Ovary (tissue), 9 donors: ENCODE results near the gene NRXN3. TPM values are rescaled to one million over a fixed set of nuclear protein-coding genes. Genes with fewer than 3 reads are reported as not detected.

Source experiments
- DNase-seq, 5 donors: peaks; one replicate each; pipeline ENCODE4 v3.0.0-alpha.2; 2019 to 2020
- H3K27ac ChIP-seq, 2 donors: fragments of 200-600 bp; one replicate each; pipeline versions ENCODE4 v1.5.1 to v1.8.0; 2019 to 2022
- H3K27me3 ChIP-seq: fragments of 200-600 bp; one replicate; pipeline ENCODE4 v1.8.0; 2022
- H3K36me3 ChIP-seq: fragments of 200-600 bp; sonication (generic); one replicate; pipeline ENCODE4 v1.5.1; 2019
- H3K4me1 ChIP-seq: one replicate; pipeline ENCODE4 v1.8.1; 2013; ENCODE audit warnings: mild to moderate bottlenecking, moderate library complexity; ENCODE audit not compliant: insufficient read depth
- H3K4me3 ChIP-seq: fragments of 200-600 bp; sonication (generic); one replicate; pipeline ENCODE4 v1.5.1; 2017
- H3K9me3 ChIP-seq, 2 donors: fragments of 200-600 bp in 1 of 2; sonication (generic) in 1 of 2; one replicate each; pipeline versions ENCODE4 v1.5.1 to v1.8.1; 2013 to 2019; ENCODE audit warnings: mild to moderate bottlenecking in 1 of 2, moderate library complexity in 1 of 2
- CTCF ChIP-seq, 3 donors: fragments of 450-650 bp in 2 of 3; fragments of 200-600 bp in 1 of 3; IDR thresholded peaks; one replicate each; pipeline versions ENCODE4 v1.5.1 to v1.8.0; 2016 to 2022; ENCODE audit warnings: antibody characterized with exemption in 3 of 3, mild to moderate bottlenecking in 1 of 3
- EP300 ChIP-seq: sonication (generic); formaldehyde crosslinking; IDR thresholded peaks from one replicate; pipeline ENCODE4 v1.6.1; 2017; ENCODE audit warnings: antibody characterized with exemption
- POLR2A ChIP-seq: fragments of 450-650 bp; IDR thresholded peaks from one replicate; pipeline ENCODE4 v1.6.1; 2017; ENCODE audit warnings: antibody characterized with exemption, mild to moderate bottlenecking, moderate library complexity
- WGBS, 3 donors: extraction: QIAGEN DNeasy Blood & Tissue Kit in 1 of 3; methylation state at CpG; one replicate each; pipeline versions ENCODE4 v1.1.5 to v1.1.7; 2013 to 2017; 5-methylcytosine and 5-hydroxymethylcytosine counted together
- intact Hi-C, 4 donors: fragments of 100-400 bp; cut with DNase I; formaldehyde crosslinking; loops; one replicate each; pipeline versions ENCODE4 v1.11.0 to v1.15.1; 2022 to 2023
- polyA plus RNA-seq, 2 donors: library from polyadenylated mRNA; stranded (reverse); fragments of 200-250 nt in 1 of 2; fragments of 350-450 nt in 1 of 2; fragmentation: Illumina TruSeq in 1 of 2; extraction: RNeasy Lipid Tissue Mini Kit (QIAGEN cat#74804) in 1 of 2; gene quantifications; one replicate each; pipeline ENCODE4 v1.2.3, GENCODE V29; 2013 to 2014
- total RNA-seq, 7 donors: library from RNA; depleted of rRNA in 2 of 7; stranded (reverse); fragments of >200 nt in 2 of 7; fragmentation: NEBNext Ultra II Directional in 3 of 7; extraction: Animal tissue kit (Norgen Biotek cat#: 25700) in 3 of 7; gene quantifications; one replicate each; pipeline versions ENCODE4 v1.1.0 to v1.2.4, GENCODE V29; 2016 to 2023
- donor health status: DM: no; HTN: no; CAD: no; lungs with moderate emphysema.
- donor health status: DM: no; HTN: no; CAD: no.
- donor health status: Bipolar disorder and iron deficiency.
- donor health status: DM: yes; HTN: yes; CAD: no.
- donor health status: DM: no; HTN: no; CAD: no.
- donor health status: DM: yes; HTN: yes; CAD: no.

The NRXN3 gene
- total and polyA plus RNA-seq, 9 donors, result 0.28 to 6.2 (median 0.82) TPM

GRCh38 chr14:79837699-79838098, 1667.5 kb downstream of the NRXN3 start:
- TF ChIP-seq CTCF (IDR thresholded peaks at IDR 0.05) (no peak), EP300 (no peak), POLR2A (no peak)
- 67 to 84% (median 73%) methylated on average over 2 of the region's 2 CpGs for WGBS, 3 donors
- no peaks in the 10 kb centered on the region for H3K36me3 ChIP-seq
- no peak for DNase-seq
- no peak overlapping the region for H3K4me3 ChIP-seq
- H3K4me1 ChIP-seq, result no peaks in the 10 kb centered on the region
- H3K9me3 ChIP-seq, result no peaks in the 10 kb centered on the region
- H3K27me3 ChIP-seq, result no peaks in the 10 kb centered on the region
- no peak overlapping the region for H3K27ac ChIP-seq
- intact Hi-C loops, result no loop called here

GRCh38 chr14:79840103-79840502, 1669.9 kb downstream of the NRXN3 start:
- Histone ChIP-seq H3K9me3 (no peaks in the 10 kb centered on the region), H3K27ac (no peak overlapping the region), H3K4me1 (no peaks in the 10 kb centered on the region), H3K27me3 (no peaks in the 10 kb centered on the region), H3K4me3 (no peak overlapping the region), H3K36me3 (no peaks in the 10 kb centered on the region)
- no peak for TF ChIP-seq CTCF (IDR thresholded peaks at IDR 0.05)
- no peak for TF ChIP-seq POLR2A
- no peak for TF ChIP-seq EP300
- no peak for DNase-seq
- intact Hi-C loops, result no loop called here

- WGBS, 3 donors, result 14 to 18% (median 16%) methylated on average over 2 of the region's 2 CpGs
- Histone ChIP-seq H3K9me3 (no peaks in the 10 kb centered on the region), H3K4me1 (no peaks in the 10 kb centered on the region), H3K27ac (no peak overlapping the region), H3K4me3 (no peak overlapping the region), H3K36me3 (no peaks in the 10 kb centered on the region), H3K27me3 (no peaks in the 10 kb centered on the region)
- intact Hi-C loops, result no loop called here
- no peak for DNase-seq
- TF ChIP-seq EP300 (no peak), POLR2A (no peak), CTCF (IDR thresholded peaks at IDR 0.05) (no peak)
Measured at GRCh38 chr14:79840831-79841230, 1670.7 kb downstream of the NRXN3 start.

- no peak overlapping the region for H3K27ac ChIP-seq
- no peaks in the 10 kb centered on the region for H3K27me3 ChIP-seq
- no peak overlapping the region for H3K4me3 ChIP-seq
- DNase-seq, result no peak
- no peaks in the 10 kb centered on the region for H3K9me3 ChIP-seq
- intact Hi-C loops, result no loop called here
- no peak for TF ChIP-seq CTCF (IDR thresholded peaks at IDR 0.05)
- no peak for TF ChIP-seq POLR2A
- TF ChIP-seq EP300, result no peak
- H3K36me3 ChIP-seq, result no peaks in the 10 kb centered on the region
- 11 to 24% (median 19%) methylated on average over 3 of the region's 3 CpGs for WGBS, 3 donors
- H3K4me1 ChIP-seq, result no peaks in the 10 kb centered on the region
Measured at GRCh38 chr14:79841433-79841832, 1671.3 kb downstream of the NRXN3 start.

- TF ChIP-seq EP300 (no peak), CTCF (IDR thresholded peaks at IDR 0.05) (no peak), POLR2A (no peak)
- intact Hi-C loops, result no loop called here
- Histone ChIP-seq H3K9me3 (no peaks in the 10 kb centered on the region), H3K36me3 (no peaks in the 10 kb centered on the region), H3K27ac (no peak overlapping the region), H3K4me3 (no peak overlapping the region), H3K4me1 (no peaks in the 10 kb centered on the region), H3K27me3 (no peaks in the 10 kb centered on the region)
- DNase-seq, result peak in 1 of 5 donors; percentile 29
- WGBS, 3 donors, result 26 to 30% (median 29%) methylated on average over 3 of the region's 3 CpGs
Measured at GRCh38 chr14:79842270-79842669, 1672.1 kb downstream of the NRXN3 start.
